Urinary bladder (tissue), 4 donors: ENCODE data around the gene PANK4. TPM values are rescaled to one million over a fixed set of nuclear protein-coding genes. Genes with fewer than 3 reads are reported as not detected.
A peak's percentile ranks its signal among the peaks of the same experiment; 100 is the strongest.
"Not testable (repeated sequence)": the region's sequence is repeated elsewhere in the genome, so short reads cannot be mapped to it uniquely, and the experiment has no call there.

Experiments
- DNase-seq: peaks from one replicate; pipeline ENCODE4 v3.0.0-alpha.2; 2015; ENCODE audit errors: extremely low spot score
- H3K27ac ChIP-seq: one replicate; pipeline ENCODE4 v1.5.1; 2013; ENCODE audit warnings: low read depth, mild to moderate bottlenecking, moderate library complexity
- H3K36me3 ChIP-seq: one replicate; pipeline ENCODE4 v1.6.1; 2013; ENCODE audit warnings: mild to moderate bottlenecking, moderate library complexity; ENCODE audit not compliant: insufficient read depth
- H3K4me1 ChIP-seq: one replicate; pipeline ENCODE4 v1.6.1; 2013; ENCODE audit warnings: mild to moderate bottlenecking, moderate library complexity; ENCODE audit not compliant: insufficient read depth
- H3K4me3 ChIP-seq: one replicate; pipeline ENCODE4 v1.5.1; 2013; ENCODE audit warnings: low read depth, low read length
- WGBS: extraction: QIAGEN DNeasy Blood & Tissue Kit; methylation state at CpG from one replicate; pipeline ENCODE4 v1.1.7; 2013; 5-methylcytosine and 5-hydroxymethylcytosine counted together
- polyA plus RNA-seq: library from polyadenylated mRNA; stranded (reverse); fragments of 200-250 nt; gene quantifications from one replicate; pipeline ENCODE4 v1.2.3, GENCODE V29; 2013
- total RNA-seq: library from RNA; depleted of rRNA; stranded (reverse); fragments of >200 nt; gene quantifications from one replicate; pipeline ENCODE4 v1.2.3, GENCODE V29; 2014
- donor health status: healthy with polysubstance abuse.
- donor health status: healthy.

PANK4 gene
- total RNA-seq (19.2 TPM), polyA plus RNA-seq (28.6 TPM)

- H3K36me3 ChIP-seq, result no peaks in the 10 kb centered on the region
- DNase-seq, result peak; percentile 72
- peak within 1 kb of the TSS; percentile 71 for H3K4me3 ChIP-seq
- under 1% methylated on average over 107 of the region's 107 CpGs for WGBS
- H3K27ac ChIP-seq, result no peak within 1 kb of the TSS
- H3K4me1 ChIP-seq, result peaks cover 2% of the 10 kb centered on the region
Observed at GRCh38 chr1:2525920-2526823, at the start of gene PANK4. Gene PANK4, minus strand, starts transcription at chr1:2526596. Its CDS starts 9 bp downstream, at chr1:2526587.

GRCh38 chr1:2574350-2574749 lies 48.0 kb upstream of the PANK4 start:
- Histone ChIP-seq H3K4me1 (no peaks in the 10 kb centered on the region), H3K27ac (no peak overlapping the region), H3K36me3 (no peaks in the 10 kb centered on the region), H3K4me3 (no peak overlapping the region)
- no peak for DNase-seq
- 83% methylated on average over 9 of the region's 9 CpGs for WGBS

DNA sequence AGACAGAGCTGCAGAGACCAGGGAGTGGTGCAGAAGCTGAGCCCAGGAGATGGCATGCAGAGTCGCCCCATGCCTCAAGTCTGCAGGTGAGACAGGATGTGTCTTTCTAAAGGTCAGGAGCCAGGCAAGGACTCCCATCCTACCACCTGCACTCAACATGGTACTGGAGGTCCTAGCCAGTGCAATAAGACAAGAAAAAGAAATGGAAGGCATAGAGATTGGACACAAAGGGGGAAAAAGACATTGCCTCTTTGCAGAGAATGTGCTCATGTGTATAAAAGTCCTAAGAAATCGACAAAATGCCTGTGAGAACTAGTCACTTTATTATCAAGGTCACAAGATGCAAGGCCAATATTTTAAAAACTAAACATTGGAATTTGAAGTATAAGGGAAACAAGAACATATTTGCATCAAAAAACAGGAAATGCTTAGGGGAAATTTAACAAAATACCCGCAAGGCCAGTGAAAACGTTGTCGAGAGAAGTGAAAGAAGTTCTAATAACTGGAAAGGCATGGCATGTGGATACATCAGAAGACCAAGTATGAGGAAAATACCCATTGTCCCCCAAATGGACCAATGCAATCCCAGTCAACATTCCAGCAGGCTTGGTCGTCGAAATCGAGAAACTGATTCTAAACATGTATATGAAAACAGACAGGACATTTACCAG lies 47.0 kb upstream of the PANK4 start:
- WGBS, result 89% methylated on average over 8 of the region's 8 CpGs
- no peaks in the 10 kb centered on the region for H3K36me3 ChIP-seq
- H3K4me1 ChIP-seq, result no peaks in the 10 kb centered on the region
- no peak overlapping the region for H3K27ac ChIP-seq
- DNase-seq, result no peak
- no peak overlapping the region for H3K4me3 ChIP-seq

GRCh38 chr1:2571348-2571747 lies 45.0 kb upstream of the PANK4 start:
- H3K4me3 ChIP-seq, result no peak overlapping the region
- no peak for DNase-seq
- H3K4me1 ChIP-seq, result no peaks in the 10 kb centered on the region
- H3K36me3 ChIP-seq, result no peaks in the 10 kb centered on the region
- no peak overlapping the region for H3K27ac ChIP-seq
- WGBS, result 84% methylated on average over 9 of the region's 9 CpGs

DNA sequence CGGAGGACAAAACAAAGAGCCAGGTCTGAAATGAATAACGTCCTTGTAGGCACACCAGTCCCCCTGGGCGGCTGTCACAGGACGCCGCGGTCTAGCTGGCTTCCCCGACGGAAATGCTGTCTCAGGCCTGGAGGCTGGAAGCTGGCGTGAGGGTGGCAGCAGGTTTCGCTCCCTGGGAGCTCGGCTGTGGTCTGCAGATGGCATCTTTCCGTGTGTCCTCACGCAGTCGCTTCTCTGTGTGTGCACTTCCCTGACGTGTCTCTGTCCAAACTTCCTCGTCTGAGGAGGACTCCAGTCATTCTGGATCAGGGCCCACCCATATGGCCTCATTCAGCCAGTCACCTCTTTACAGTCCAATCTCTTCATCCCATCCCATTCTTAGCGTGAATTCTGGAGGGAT lies 43.9 kb upstream of the PANK4 start:
- Histone ChIP-seq H3K4me1 (no peaks in the 10 kb centered on the region), H3K36me3 (no peaks in the 10 kb centered on the region), H3K27ac (no peak overlapping the region), H3K4me3 (no peak overlapping the region)
- WGBS, result 80% methylated on average over 17 of the region's 17 CpGs
- DNase-seq, result no peak

GRCh38 chr1:2569703-2570102 lies 43.3 kb upstream of the PANK4 start:
- H3K36me3 ChIP-seq, DNase-seq, H3K4me1 ChIP-seq, H3K27ac ChIP-seq, H3K4me3 ChIP-seq: not testable (repeated sequence)
- WGBS, result 79% methylated on average over 13 of the region's 13 CpGs

- 75% methylated on average over 17 of the region's 17 CpGs for WGBS
- no peak for DNase-seq
- no peaks in the 10 kb centered on the region for H3K36me3 ChIP-seq
- H3K4me3 ChIP-seq, result no peak overlapping the region
- H3K27ac ChIP-seq, result no peak overlapping the region
- H3K4me1 ChIP-seq, result no peaks in the 10 kb centered on the region
Observed at GRCh38 chr1:2569060-2569459, 42.7 kb upstream of the PANK4 start.

DNA sequence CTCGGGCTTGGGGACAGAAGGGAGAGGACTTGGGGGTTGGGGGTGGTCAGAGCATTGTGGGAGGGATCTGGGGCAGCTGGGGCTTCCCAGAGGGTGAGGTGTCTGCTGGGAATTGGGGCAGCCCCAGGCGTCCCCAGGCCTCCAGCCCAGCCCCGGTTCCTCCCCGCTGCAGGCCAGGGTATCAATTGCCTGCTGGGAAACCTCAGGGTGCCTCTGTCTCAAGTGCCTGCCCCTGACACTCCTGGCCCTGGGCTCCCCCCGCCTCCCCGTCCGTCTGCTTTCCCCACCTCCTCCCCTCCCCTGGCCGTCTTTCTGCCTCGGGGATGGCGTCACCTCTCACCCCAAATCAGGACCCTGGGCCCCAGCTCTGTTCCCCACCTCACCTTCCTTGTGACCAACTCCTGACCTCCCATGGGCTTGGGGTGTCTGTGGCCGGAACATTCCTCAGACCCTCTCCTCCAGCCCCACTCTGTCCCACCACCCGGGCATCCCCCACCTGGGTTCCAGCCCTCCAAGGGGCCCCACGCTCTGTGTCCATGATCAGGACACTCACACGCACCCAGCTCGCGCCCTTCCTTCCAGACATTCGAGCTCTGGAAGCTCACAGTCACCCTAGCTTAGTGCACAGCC lies 41.9 kb upstream of the PANK4 start:
- not testable (repeated sequence) for H3K27ac ChIP-seq, H3K36me3 ChIP-seq, DNase-seq, H3K4me3 ChIP-seq, H3K4me1 ChIP-seq
- WGBS, result 44% methylated on average over 13 of the region's 17 CpGs

DNA sequence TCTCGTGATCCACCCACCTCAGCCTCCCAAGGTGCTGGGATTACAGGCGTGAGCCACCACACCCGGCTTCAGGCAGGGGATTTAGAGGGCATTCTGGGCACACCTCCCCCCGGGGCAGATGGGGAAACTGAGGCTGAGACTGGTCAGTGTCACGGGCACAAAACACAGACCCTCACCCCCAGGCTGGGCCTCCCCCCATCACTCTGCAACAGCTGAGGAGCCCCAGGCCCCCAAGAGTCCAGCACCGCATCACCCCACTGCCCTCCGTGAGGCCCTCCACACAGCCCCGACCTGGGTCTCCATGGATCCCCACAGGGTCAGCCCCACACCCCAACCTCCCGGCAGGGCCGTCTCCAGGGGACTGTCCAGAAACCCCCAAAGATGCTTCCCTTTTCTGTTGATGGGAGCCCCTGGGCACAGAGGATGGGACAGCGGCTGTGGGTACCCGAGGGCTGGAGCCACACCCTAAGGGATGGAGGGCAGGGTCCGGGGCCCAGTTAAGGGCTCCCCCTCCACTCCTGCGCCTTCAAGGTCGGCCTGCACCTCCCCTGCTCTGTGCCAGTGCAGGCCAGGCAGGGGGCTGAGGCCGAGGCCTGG lies 40.8 kb upstream of the PANK4 start:
- no peak for DNase-seq
- Histone ChIP-seq H3K27ac (no peak overlapping the region), H3K36me3 (no peaks in the 10 kb centered on the region), H3K4me1 (no peaks in the 10 kb centered on the region), H3K4me3 (no peak overlapping the region)
- 84% methylated on average over 16 of the region's 16 CpGs for WGBS

DNA sequence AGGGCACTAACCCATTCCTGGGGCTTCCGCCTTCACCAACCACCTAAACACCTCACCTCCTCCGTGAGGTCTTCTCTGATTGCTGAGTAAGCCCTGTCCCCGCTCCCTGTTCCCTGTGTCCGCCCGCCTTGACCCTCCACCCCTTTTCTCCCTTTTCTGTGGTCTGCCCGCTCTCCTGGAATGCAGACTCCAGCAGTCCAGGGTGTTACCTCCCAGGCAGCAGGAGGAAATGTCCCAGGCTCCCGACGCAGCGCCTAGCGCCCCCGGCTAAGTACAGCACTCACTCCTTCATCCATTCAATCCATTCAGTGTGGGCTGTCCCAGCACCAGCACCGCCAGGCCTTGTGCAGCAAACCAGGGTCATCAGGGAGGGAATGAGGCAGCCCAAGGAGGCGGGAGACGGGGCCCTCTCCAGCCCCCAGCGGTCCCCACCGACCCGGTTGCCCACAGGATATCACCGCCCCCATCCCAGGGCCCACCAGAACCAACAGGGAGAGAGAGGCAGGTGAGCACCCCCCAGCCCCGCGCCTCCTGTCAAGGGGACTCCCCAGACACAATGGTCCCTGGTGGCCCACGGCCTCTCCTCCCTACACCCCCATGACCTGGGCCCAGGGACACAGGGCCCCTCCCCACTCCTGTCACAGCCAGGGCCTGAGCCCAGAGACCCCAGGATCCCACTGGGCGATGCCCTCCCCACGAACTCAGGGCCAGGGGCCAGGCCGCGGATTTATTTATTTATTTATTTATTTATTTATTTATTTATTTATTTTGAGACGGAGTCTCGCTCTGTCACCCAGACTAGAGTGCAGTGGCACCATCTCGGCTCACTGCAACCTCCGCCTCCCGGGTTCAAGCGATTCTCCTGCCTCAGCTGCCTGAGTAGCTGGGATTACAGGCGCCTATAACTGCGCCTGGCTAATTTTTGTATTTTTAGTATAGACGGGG lies 40.0 kb upstream of the PANK4 start:
- Histone ChIP-seq H3K4me3 (no peak overlapping the region), H3K4me1 (no peaks in the 10 kb centered on the region), H3K36me3 (no peaks in the 10 kb centered on the region), H3K27ac (no peak overlapping the region)
- DNase-seq, result no peak
- WGBS, result 73% methylated on average over 34 of the region's 34 CpGs

DNA sequence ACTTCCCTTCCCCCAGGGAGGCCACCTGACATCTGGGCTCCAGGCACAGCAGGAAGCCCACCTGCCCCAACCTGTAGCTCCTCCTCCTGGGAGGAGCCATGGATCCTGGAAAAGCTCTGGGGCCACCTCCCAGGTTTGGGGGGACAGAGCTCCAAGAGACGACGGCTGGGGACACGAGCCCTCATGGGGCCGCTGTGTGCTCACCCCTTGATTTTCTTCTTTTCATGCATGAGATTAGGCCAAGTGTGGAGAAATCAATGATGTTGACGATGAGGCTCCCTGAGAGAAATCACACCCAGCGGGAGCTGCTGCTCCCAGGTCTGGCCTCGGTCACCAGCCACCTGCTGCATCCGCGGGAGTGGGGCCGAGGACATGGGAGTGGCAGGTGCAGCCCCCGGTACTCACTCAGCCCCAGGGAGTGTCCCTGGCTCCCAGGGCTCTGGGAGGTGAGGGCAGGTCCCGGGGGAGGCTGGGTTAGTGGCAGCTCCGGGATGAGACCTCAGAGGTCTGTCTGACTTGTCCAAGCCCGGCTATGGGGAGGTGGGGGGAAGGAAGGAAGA lies 38.5 kb upstream of the PANK4 start:
- no peak for DNase-seq
- Histone ChIP-seq H3K27ac (no peak overlapping the region), H3K4me1 (no peaks in the 10 kb centered on the region), H3K4me3 (no peak overlapping the region), H3K36me3 (no peaks in the 10 kb centered on the region)
- WGBS, result 51% methylated on average over 14 of the region's 14 CpGs

DNA sequence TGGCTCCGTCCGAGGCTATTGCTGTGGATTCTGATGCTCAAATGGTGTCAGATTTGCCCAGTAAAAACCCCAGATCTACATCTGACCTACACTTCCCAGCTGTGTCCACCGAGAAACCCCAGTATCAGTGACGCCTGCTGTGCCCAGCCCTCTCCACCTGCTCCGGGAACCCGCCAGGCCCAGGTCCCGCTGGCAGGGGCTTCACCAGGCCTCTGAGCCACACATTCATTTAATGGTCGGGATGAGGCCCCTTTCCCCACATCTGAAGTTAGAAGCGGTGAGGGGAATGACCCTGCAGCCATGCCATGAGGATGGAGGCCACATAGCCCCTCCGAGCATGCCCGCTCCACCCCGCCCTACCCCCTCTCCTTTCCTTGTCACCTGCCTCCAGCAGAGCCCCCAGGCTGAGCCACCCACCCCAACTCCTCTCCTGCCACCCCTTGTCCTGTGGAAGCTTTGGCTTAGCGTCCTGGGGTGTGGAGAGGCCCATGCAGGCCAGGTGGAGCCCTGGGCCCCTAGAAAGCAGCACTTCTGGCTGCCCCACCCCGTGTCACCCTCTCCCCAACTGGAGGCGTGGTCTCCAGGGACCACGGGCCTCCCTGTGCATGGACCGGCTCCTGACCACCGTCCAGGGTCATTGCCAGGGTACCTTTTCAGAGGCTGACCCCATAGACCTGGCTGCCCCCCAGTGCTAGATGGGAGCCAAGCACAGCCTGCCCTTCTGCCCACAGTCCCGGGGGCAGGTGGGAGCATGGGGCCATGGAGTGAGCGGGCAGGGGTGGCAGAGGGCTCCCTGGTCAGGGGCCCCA lies 37.8 kb upstream of the PANK4 start:
- no peak for DNase-seq
- Histone ChIP-seq H3K4me3 (no peak overlapping the region), H3K27ac (no peak overlapping the region), H3K36me3 (no peaks in the 10 kb centered on the region), H3K4me1 (no peaks in the 10 kb centered on the region)
- 77% methylated on average over 20 of the region's 20 CpGs for WGBS
